ENCODE data around the gene RPS5. TPM values are rescaled to one million over a fixed set of nuclear protein-coding genes. Genes with fewer than 3 reads are reported as not detected.

The RPS5 gene
- total and polyA plus RNA-seq, 9 of the 15 experiments (the other 6 are each of a cell fraction or from before 2014, with no cell fraction given) = 1,228 to 3,570 (median 2,484) TPM

- ChIA-PET CTCF (ENCODE audit: low intra/inter-chr PET ratio) (no interaction called here), POLR2A (interaction anchor here (0.6 to 1.8 kb wide), 4 partner anchors 16 to 131 kb away, joined by 3 to 13 read pairs (median 5); partner anchors contain the start of gene ZNF497)
- Histone ChIP-seq H3K9me1 (ENCODE audit: control insufficient read depth, insufficient read depth, low read length) (no peaks in the 10 kb centered on the region), H4K20me1 (replicated peaks; ENCODE audit: control insufficient read depth, insufficient read depth, low read length) (no peaks in the 10 kb centered on the region), H3K9me3 (replicated peaks; ENCODE audit: control insufficient read depth, insufficient read depth, low read depth, low read length) (no peaks in the 10 kb centered on the region), H2AFZ (ENCODE audit: low read depth, low read length) (peak overlapping the region; percentile 88), H3K9ac (ENCODE audit: insufficient read depth in 1 of 2, low read depth in 2 of 2, low read length in 2 of 2) (peak overlapping the region; percentile 77 to 93), H3K79me2 (ENCODE audit: control insufficient read depth, insufficient read depth, low read length) (peaks cover 15% of the 10 kb centered on the region; the same call in 2 of the 3 replicates), H3K36me3 (ENCODE audit: control insufficient read depth, insufficient read depth, low read length) (no peaks in the 10 kb centered on the region), H3K4me3 (peak overlapping the region; percentile 61), H3K4me2 (ENCODE audit: insufficient read depth, low read length) (peak overlapping the region; percentile 99), H3K27me3 (ENCODE audit: control insufficient read depth in 2 of 2, insufficient read depth in 2 of 2, low read length in 2 of 2) (no peaks in the 10 kb centered on the region), H3K4me1 (replicated peaks in 1 of 2; ENCODE audit: control insufficient read depth in 2 of 2, insufficient read depth in 2 of 2, low read length in 2 of 2) (peaks cover 12 to 40% of the 10 kb centered on the region in 2 experiments; a peak in 4 of 5 replicates), H3K27ac (ENCODE audit: extremely low read depth, low read depth, low read length) (peak overlapping the region; percentile 88)
- in situ Hi-C loops (cut with MboI) (no loop called here), intact Hi-C loops (cut with micrococcal nuclease) (loop anchor here (2.0 kb wide), 1 partner anchor 17 kb away; the partner anchor contains the start of gene ZNF497)
- BruUV-seq (replicated peaks) = TSS peak; percentile 52
- ATAC-seq (peak; percentile 5), FAIRE-seq (peak; percentile 75), DNase-seq (ENCODE audit: extremely low read depth in 1 of 4, low spot score in 3 of 4) (peak in 1 of 4 experiments; percentile 16)
- 3% methylated on average over 15 of the region's 24 CpGs for WGBS (ENCODE audit: insufficient coverage, low coverage, missing lambda C conversion rate)
- 0 out of 2 replicates have a peak, but pooled peaks have one; percentile 35 for TF ChIP-seq ARID1B (IDR thresholded peaks at IDR 0.05)
- TF ChIP-seq ZNF12 (CRISPR knock-in tag; IDR thresholded peaks at IDR 0.05) = peak; percentile 80; the same call in 1 of the 2 replicates
- TF ChIP-seq, protein P1, sequence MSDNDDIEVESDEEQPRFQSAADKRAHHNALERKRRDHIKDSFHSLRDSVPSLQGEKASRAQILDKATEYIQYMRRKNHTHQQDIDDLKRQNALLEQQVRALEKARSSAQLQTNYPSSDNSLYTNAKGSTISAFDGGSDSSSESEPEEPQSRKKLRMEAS (CRISPR knock-in tag; IDR thresholded peaks at IDR 0.05) = no peak
- TF ChIP-seq HDAC2 (IDR thresholded peaks at IDR 0.05) = 0 out of 2 replicates have a peak, but pooled peaks have one; percentile 15
- 0 out of 2 replicates have a peak, but pooled peaks have one; percentile 22 for TF ChIP-seq RFX7 (CRISPR knock-in tag; IDR thresholded peaks at IDR 0.05)
- peak; percentile 61; the same call in 1 of the 2 replicates for TF ChIP-seq PHF8 (IDR thresholded peaks at IDR 0.05; ENCODE audit: borderline replicate concordance, low read length)
- TF ChIP-seq MYC (IDR thresholded peaks at IDR 0.05; ENCODE audit: low read depth, low read length) = no peak
- TF ChIP-seq MYC (CRISPR knock-in tag; IDR thresholded peaks at IDR 0.05; ENCODE audit: borderline replicate concordance, low read depth) = peak; percentile 73; the same call in 1 of the 2 replicates
- no peak; the same call in 1 of the 2 replicates for TF ChIP-seq ZNF175 (CRISPR knock-in tag; IDR thresholded peaks at IDR 0.05; ENCODE audit: low read depth)
- no peak for TF ChIP-seq STAT5B (CRISPR knock-in tag; IDR thresholded peaks at IDR 0.05)
- TF ChIP-seq KDM5B (IDR thresholded peaks at IDR 0.05; ENCODE audit: insufficient replicate concordance, low read depth, low read length) = peak; percentile 57
- TF ChIP-seq, protein P2, sequence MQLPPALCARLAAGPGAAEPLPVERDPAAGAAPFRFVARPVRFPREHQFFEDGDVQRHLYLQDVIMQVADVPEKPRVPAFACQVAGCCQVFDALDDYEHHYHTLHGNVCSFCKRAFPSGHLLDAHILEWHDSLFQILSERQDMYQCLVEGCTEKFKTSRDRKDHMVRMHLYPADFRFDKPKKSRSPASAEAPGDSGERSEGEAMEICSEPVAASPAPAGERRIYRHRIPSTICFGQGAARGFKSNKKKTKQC (CRISPR knock-in tag; IDR thresholded peaks at IDR 0.05) = 0 out of 2 replicates have a peak, but pooled peaks have one; percentile 40
- TF ChIP-seq HES1 (IDR thresholded peaks at IDR 0.05; ENCODE audit: low read depth) = no peak
- TF ChIP-seq E2F6 (IDR thresholded peaks at IDR 0.05; ENCODE audit: borderline replicate concordance in 1 of 2, extremely low read depth in 1 of 2, insufficient read depth in 1 of 2, insufficient read length in 1 of 2, low read depth in 1 of 2, low read length in 1 of 2, poor library complexity in 1 of 2, severe bottlenecking in 1 of 2) = no peak
- TF ChIP-seq HDGF (IDR thresholded peaks at IDR 0.05) = peak; percentile 84
- peak; percentile 56; the same call in 1 of the 2 replicates for TF ChIP-seq THRAP3 (IDR thresholded peaks at IDR 0.05; ENCODE audit: borderline replicate concordance)
- TF ChIP-seq GABPA (tag; conservative IDR thresholded peaks at IDR 0.05; ENCODE audit: low read depth) = 0 out of 2 replicates have a peak, but pooled peaks have one; percentile 85
These were observed 6.9 kb upstream of the RPS5 start for GRCh38 chr19:58380037-58380661.
